ENCODE results near the gene NDUFS7. TPM values are rescaled to one million over a fixed set of nuclear protein-coding genes. Genes with fewer than 3 reads are reported as not detected.

NDUFS7 gene
- total RNA-seq, 1 donor from 2014 or later: 15.4 TPM

- Histone ChIP-seq H3K79me2 (ENCODE audit: low read depth) (peaks cover 15% of the 10 kb centered on the region), H3K36me3 (no peaks in the 10 kb centered on the region), H3K4me3 (peak overlapping the region; percentile 86), H3F3A (ENCODE audit: low read depth) (peaks cover 35% of the 10 kb centered on the region), H3K9ac (peak overlapping the region; percentile 70), H2AFZ (replicated peaks) (no peak overlapping the region), H3K4me1 (peaks cover 19% of the 10 kb centered on the region), H3K4me2 (peak overlapping the region; percentile 94), H3K9me3 (ENCODE audit: low read depth) (no peaks in the 10 kb centered on the region), H4K20me1 (ENCODE audit: low read depth) (no peaks in the 10 kb centered on the region), H3K27me3 (no peaks in the 10 kb centered on the region), H3K27ac (no peak overlapping the region)
- H3K36me3 Mint-ChIP-seq: peaks cover 16% of the 10 kb centered on the region
- peaks cover 25% of the 10 kb centered on the region for H3K27me3 Mint-ChIP-seq (ENCODE audit: insufficient read depth, low read depth)
- no peak overlapping the region for H3K27ac Mint-ChIP-seq
- H3K4me1 Mint-ChIP-seq: peaks cover 25% of the 10 kb centered on the region
- DNase-seq (ENCODE audit: low spot score): no peak
- peak overlapping the region; percentile 94 for H3K4me3 Mint-ChIP-seq
- TF ChIP-seq EZH2phosphoT487 (IDR thresholded peaks at IDR 0.05) (no peak), EZH2 (IDR thresholded peaks at IDR 0.05) (no peak), CTCF (IDR thresholded peaks at IDR 0.05) (no peak)
- H3K9me3 Mint-ChIP-seq: peaks cover 7% of the 10 kb centered on the region
These were observed 887 bp downstream of the NDUFS7 start for GRCh38 chr19:1384478-1385110.

GRCh38 chr19:1385816-1386215 is 2.1 kb downstream of the NDUFS7 start:
- H3K4me3 Mint-ChIP-seq: peak overlapping the region; percentile 94

GRCh38 chr19:1386945-1387683 is 3.4 kb downstream of the NDUFS7 start:
- no peak overlapping the region for H2AFZ ChIP-seq (replicated peaks)
- Mint-ChIP-seq H3K27ac (no peak overlapping the region), H3K4me3 (no peak overlapping the region), H3K27me3 (ENCODE audit: insufficient read depth, low read depth) (peaks cover 22% of the 10 kb centered on the region), H3K9me3 (peaks cover 7% of the 10 kb centered on the region), H3K36me3 (peaks cover 20% of the 10 kb centered on the region), H3K4me1 (peaks cover 18% of the 10 kb centered on the region)
- H3K9ac ChIP-seq: no peak overlapping the region
- H3K27me3 ChIP-seq: no peaks in the 10 kb centered on the region
- no peaks in the 10 kb centered on the region for H3K9me3 ChIP-seq (ENCODE audit: low read depth)
- DNase-seq (ENCODE audit: low spot score): no peak
- no peaks in the 10 kb centered on the region for H4K20me1 ChIP-seq (ENCODE audit: low read depth)
- H3K4me2 ChIP-seq: no peak overlapping the region
- H3K4me1 ChIP-seq: peaks cover 2% of the 10 kb centered on the region
- TF ChIP-seq EZH2phosphoT487 (IDR thresholded peaks at IDR 0.05) (no peak), EZH2 (IDR thresholded peaks at IDR 0.05) (no peak), CTCF (IDR thresholded peaks at IDR 0.05) (no peak)
- no peak overlapping the region for H3K27ac ChIP-seq
- H3K4me3 ChIP-seq: no peak overlapping the region
- H3K79me2 ChIP-seq (ENCODE audit: low read depth): peaks cover 15% of the 10 kb centered on the region
- H3F3A ChIP-seq (ENCODE audit: low read depth): peaks cover 13% of the 10 kb centered on the region
- H3K36me3 ChIP-seq: no peaks in the 10 kb centered on the region

More at GRCh38 chr19:1385816-1386215, 2.1 kb downstream of the NDUFS7 start:
- Histone ChIP-seq H3K4me1 (peaks cover 15% of the 10 kb centered on the region), H3K27ac (no peak overlapping the region), H3K79me2 (ENCODE audit: low read depth) (peaks cover 15% of the 10 kb centered on the region), H3K4me2 (no peak overlapping the region), H3K9me3 (ENCODE audit: low read depth) (no peaks in the 10 kb centered on the region), H3F3A (ENCODE audit: low read depth) (peaks cover 25% of the 10 kb centered on the region), H3K4me3 (no peak overlapping the region), H3K27me3 (no peaks in the 10 kb centered on the region), H3K36me3 (no peaks in the 10 kb centered on the region), H4K20me1 (ENCODE audit: low read depth) (no peaks in the 10 kb centered on the region), H3K9ac (no peak overlapping the region), H2AFZ (replicated peaks) (no peak overlapping the region)
- Mint-ChIP-seq H3K9me3 (peaks cover 7% of the 10 kb centered on the region), H3K4me1 (peaks cover 25% of the 10 kb centered on the region), H3K36me3 (peaks cover 17% of the 10 kb centered on the region), H3K27me3 (ENCODE audit: insufficient read depth, low read depth) (peaks cover 22% of the 10 kb centered on the region), H3K27ac (no peak overlapping the region)
- TF ChIP-seq CTCF (IDR thresholded peaks at IDR 0.05): no peak
- TF ChIP-seq EZH2 (IDR thresholded peaks at IDR 0.05): no peak
- TF ChIP-seq EZH2phosphoT487 (IDR thresholded peaks at IDR 0.05): no peak
- DNase-seq (ENCODE audit: low spot score): no peak

Data from neural progenitor cell (in vitro differentiated cells).